Mucosa of stomach (tissue), 1 donor: ENCODE results near the gene DRGX.

Source experiments
- H3K27me3 ChIP-seq: one replicate; pipeline ENCODE4 v1.7.0; 2013; ENCODE audit warnings: mild to moderate bottlenecking, low read length; ENCODE audit not compliant: control insufficient read depth, insufficient read depth
- H3K36me3 ChIP-seq: one replicate; pipeline ENCODE4 v1.7.0; 2013; ENCODE audit warnings: low read length; ENCODE audit not compliant: control insufficient read depth, insufficient read depth
- H3K4me1 ChIP-seq: one replicate; pipeline ENCODE4 v1.7.0; 2013; ENCODE audit warnings: mild to moderate bottlenecking, low read length; ENCODE audit not compliant: control insufficient read depth, insufficient read depth
- H3K4me3 ChIP-seq: one replicate; pipeline ENCODE4 v1.7.0; 2013; ENCODE audit warnings: low read length
- H3K9ac ChIP-seq: one replicate; pipeline ENCODE4 v1.7.0; 2013; ENCODE audit warnings: mild to moderate bottlenecking, low read length, moderate library complexity
- H3K9me3 ChIP-seq: one replicate; pipeline ENCODE4 v1.7.0; 2013; ENCODE audit warnings: mild to moderate bottlenecking, low read length, moderate library complexity; ENCODE audit not compliant: control insufficient read depth
- donor health status: Pancreatic carcinoma.

The DRGX gene

DNA sequence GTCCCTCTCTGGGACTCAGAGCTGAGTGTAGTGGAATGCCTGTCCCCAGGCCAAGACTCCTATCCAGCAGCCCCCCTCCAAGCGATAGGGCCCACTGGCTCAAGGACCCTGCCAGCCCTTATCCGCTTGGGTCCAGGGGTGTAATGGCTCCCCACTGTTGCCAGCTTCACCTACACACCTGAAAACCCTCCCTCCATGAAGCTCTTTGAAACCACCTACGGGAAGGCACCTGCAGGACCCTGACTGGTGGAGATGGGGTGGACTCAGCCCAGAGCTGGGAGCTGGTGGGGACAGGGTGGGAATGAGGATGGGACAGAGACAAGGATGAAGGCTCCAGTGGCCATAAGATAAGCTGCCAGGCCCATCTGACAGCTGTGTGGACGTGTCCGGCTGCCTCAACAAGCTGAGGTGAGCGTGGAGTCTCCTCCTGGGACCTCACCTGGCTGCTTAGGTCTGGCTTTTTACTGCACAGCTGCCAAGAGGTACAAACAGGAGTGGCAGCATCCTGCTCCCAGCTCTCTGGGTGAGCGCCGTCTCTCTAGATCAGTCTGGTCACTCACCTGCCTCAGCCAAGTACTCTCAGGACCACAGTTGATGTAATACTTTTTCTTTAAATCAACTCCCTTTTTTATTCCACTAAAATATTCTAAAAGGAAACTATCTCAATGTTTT lies 41.9 kb downstream of the DRGX start:
- Histone ChIP-seq H3K36me3 (no peaks in the 10 kb centered on the region), H3K4me3 (no peak overlapping the region), H3K27me3 (no peaks in the 10 kb centered on the region), H3K4me1 (no peaks in the 10 kb centered on the region), H3K9ac (no peak overlapping the region), H3K9me3 (peaks cover 4% of the 10 kb centered on the region)

DNA sequence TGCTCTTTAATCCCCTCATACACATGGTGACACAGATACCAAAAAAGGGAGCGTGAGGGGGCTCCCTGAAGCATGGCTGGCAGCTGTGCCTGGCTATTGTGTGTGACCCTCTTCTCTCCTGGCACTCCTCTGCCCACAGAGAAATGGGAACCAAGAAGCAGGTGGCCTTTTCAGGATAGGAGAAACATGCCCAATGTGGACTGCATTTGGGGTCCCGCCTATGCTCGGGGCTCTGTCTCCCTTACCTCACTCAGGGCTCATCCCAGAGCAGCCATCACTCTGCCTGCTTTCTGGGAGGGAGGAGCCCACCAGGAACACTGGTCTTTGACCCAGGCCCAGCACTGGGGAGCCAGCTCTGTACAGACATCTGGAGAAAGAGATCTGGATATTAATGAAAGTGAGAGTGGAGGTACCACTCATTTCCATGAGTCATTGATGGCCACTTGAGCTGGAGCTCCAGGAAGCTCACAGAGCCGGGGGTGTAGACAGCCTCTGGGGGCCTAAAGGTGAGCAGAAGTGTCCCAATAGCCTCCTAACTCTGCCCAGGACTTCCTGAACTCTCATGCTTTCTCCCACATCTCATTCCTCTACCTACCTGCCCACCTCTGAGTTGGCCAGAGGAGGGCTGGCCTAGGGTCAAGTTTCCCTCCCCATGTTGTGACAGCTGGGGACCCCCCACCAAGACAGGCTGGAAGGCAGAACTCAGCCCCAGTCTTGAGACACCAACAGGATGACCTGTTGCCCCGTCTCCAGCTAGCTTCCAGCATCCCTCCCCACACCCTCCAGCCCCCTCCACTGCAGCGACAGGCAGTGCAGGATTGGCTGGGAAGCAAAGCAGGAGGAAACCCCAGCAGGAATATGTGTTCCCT lies 42.6 kb downstream of the DRGX start:
- peaks cover 4% of the 10 kb centered on the region for H3K9me3 ChIP-seq
- no peak overlapping the region for H3K4me3 ChIP-seq
- no peak overlapping the region for H3K9ac ChIP-seq
- H3K27me3 ChIP-seq = no peaks in the 10 kb centered on the region
- no peaks in the 10 kb centered on the region for H3K36me3 ChIP-seq
- H3K4me1 ChIP-seq = no peaks in the 10 kb centered on the region

GRCh38 chr10:49352323-49352722 lies 43.6 kb downstream of the DRGX start:
- no peaks in the 10 kb centered on the region for H3K4me1 ChIP-seq
- H3K9me3 ChIP-seq = peaks cover 4% of the 10 kb centered on the region
- H3K9ac ChIP-seq = no peak overlapping the region
- no peak overlapping the region for H3K4me3 ChIP-seq
- no peaks in the 10 kb centered on the region for H3K36me3 ChIP-seq
- H3K27me3 ChIP-seq = no peaks in the 10 kb centered on the region

- Histone ChIP-seq H3K4me1 (no peaks in the 10 kb centered on the region), H3K27me3 (no peaks in the 10 kb centered on the region), H3K4me3 (no peak overlapping the region), H3K36me3 (no peaks in the 10 kb centered on the region), H3K9ac (no peak overlapping the region), H3K9me3 (peaks cover 4% of the 10 kb centered on the region)
Observed at GRCh38 chr10:49351669-49352068, 44.2 kb downstream of the DRGX start.

- H3K36me3 ChIP-seq = no peaks in the 10 kb centered on the region
- no peaks in the 10 kb centered on the region for H3K27me3 ChIP-seq
- H3K9me3 ChIP-seq = peaks cover 4% of the 10 kb centered on the region
- no peaks in the 10 kb centered on the region for H3K4me1 ChIP-seq
- H3K4me3 ChIP-seq = no peak overlapping the region
- H3K9ac ChIP-seq = no peak overlapping the region
Observed at GRCh38 chr10:49350846-49351532, 44.9 kb downstream of the DRGX start.

- Histone ChIP-seq H3K27me3 (no peaks in the 10 kb centered on the region), H3K4me3 (no peak overlapping the region), H3K36me3 (no peaks in the 10 kb centered on the region), H3K4me1 (no peaks in the 10 kb centered on the region), H3K9me3 (peaks cover 4% of the 10 kb centered on the region), H3K9ac (no peak overlapping the region)
Observed at GRCh38 chr10:49350138-49350537, 45.8 kb downstream of the DRGX start.

GRCh38 chr10:49349390-49349789 lies 46.5 kb downstream of the DRGX start:
- H3K4me1 ChIP-seq = no peaks in the 10 kb centered on the region
- H3K9ac ChIP-seq = no peak overlapping the region
- H3K36me3 ChIP-seq = no peaks in the 10 kb centered on the region
- peaks cover 4% of the 10 kb centered on the region for H3K9me3 ChIP-seq
- no peaks in the 10 kb centered on the region for H3K27me3 ChIP-seq
- H3K4me3 ChIP-seq = no peak overlapping the region

GRCh38 chr10:49348593-49348992 lies 47.3 kb downstream of the DRGX start:
- no peaks in the 10 kb centered on the region for H3K36me3 ChIP-seq
- no peaks in the 10 kb centered on the region for H3K4me1 ChIP-seq
- H3K4me3 ChIP-seq = no peak overlapping the region
- H3K9me3 ChIP-seq = peaks cover 4% of the 10 kb centered on the region
- H3K9ac ChIP-seq = no peak overlapping the region
- no peaks in the 10 kb centered on the region for H3K27me3 ChIP-seq

DNA sequence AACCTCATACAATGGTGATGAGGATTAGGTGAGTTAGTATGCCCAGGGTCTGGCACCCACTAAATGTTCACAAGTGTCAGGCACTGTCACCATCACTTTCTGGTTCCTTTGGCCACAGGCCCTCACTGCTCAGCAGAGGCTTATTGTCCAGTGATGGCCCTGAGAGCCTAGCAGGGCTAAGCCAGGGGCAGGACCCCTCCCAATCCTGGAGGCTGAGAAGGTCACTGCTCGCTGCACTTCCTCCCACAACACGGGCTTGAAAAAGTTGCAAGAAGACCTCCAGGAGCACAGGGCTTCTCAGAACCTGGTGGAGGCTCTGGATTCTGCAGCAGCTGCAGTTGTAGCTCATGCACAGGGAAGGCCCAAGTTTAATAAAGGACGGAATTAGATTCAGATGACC lies 48.1 kb downstream of the DRGX start:
- no peaks in the 10 kb centered on the region for H3K36me3 ChIP-seq
- no peaks in the 10 kb centered on the region for H3K27me3 ChIP-seq
- H3K9ac ChIP-seq = no peak overlapping the region
- peaks cover 4% of the 10 kb centered on the region for H3K9me3 ChIP-seq
- no peaks in the 10 kb centered on the region for H3K4me1 ChIP-seq
- no peak overlapping the region for H3K4me3 ChIP-seq

GRCh38 chr10:49347342-49347741 lies 48.5 kb downstream of the DRGX start:
- no peak overlapping the region for H3K9ac ChIP-seq
- no peaks in the 10 kb centered on the region for H3K36me3 ChIP-seq
- H3K4me1 ChIP-seq = no peaks in the 10 kb centered on the region
- H3K4me3 ChIP-seq = no peak overlapping the region
- peaks cover 4% of the 10 kb centered on the region for H3K9me3 ChIP-seq
- H3K27me3 ChIP-seq = no peaks in the 10 kb centered on the region

DNA sequence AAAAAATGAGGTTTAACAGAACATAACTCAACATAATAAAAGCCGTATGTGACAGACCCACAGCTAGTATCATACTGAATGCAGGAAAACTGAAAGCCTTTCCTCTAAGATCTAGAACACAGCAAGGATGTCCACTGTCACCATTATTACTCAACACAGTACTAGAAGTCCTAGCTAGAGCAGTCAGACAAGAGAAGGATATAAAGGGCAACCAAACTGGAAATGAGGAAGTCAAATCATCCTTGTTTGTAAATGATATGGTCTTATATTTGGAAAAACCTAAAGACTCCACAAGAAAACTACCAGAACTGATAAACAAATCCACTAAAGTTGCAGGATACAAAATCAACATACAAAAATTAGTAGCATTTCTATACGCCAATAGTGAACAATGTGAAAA lies 51.0 kb downstream of the DRGX start:
- no peaks in the 10 kb centered on the region for H3K4me1 ChIP-seq
- H3K27me3 ChIP-seq = no peaks in the 10 kb centered on the region
- H3K36me3 ChIP-seq = no peaks in the 10 kb centered on the region
- no peak overlapping the region for H3K4me3 ChIP-seq
- H3K9me3 ChIP-seq = no peaks in the 10 kb centered on the region
- no peak overlapping the region for H3K9ac ChIP-seq

DNA sequence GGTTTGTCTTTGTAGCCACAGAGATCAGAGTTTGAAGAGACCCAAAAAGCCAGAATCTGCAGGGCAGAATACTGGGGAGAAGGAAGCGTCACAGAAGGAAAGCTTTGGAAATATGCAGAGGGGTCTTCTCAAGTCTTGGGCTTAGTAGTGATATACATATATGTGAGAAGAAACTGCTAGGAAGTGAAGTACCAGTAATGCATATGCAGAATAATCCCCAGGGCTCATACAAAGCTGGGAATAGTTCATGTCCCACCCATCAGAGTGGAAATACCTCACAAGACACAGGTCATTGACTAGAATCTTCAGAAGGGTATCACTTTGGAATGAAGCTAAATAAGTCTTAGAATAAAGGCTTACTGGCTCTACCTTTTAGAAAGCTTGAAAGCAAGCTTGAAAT lies 57.3 kb downstream of the DRGX start:
- peaks cover 3% of the 10 kb centered on the region for H3K27me3 ChIP-seq

More for the DNA sequence above, 57.3 kb downstream of the DRGX start:
- Histone ChIP-seq H3K4me1 (no peaks in the 10 kb centered on the region), H3K4me3 (no peak overlapping the region), H3K9me3 (no peaks in the 10 kb centered on the region), H3K36me3 (no peaks in the 10 kb centered on the region), H3K9ac (no peak overlapping the region)
